GM23248 (cell line): ENCODE results near the gene CLDN7. TPM values are rescaled to one million over a fixed set of nuclear protein-coding genes. Genes with fewer than 3 reads are reported as not detected.

ENCODE experiments used
- DNase-seq: peaks from one replicate; pipeline ENCODE4 v3.0.0-alpha.2; 2015
- H2AFZ ChIP-seq: fragments of 200-600 bp; sonication (generic); 2 replicates; pipeline ENCODE4 v1.6.1; 2016; ENCODE audit warnings: antibody characterized with exemption
- H3F3A ChIP-seq: fragments of 200-600 bp; sonication (generic); 2 replicates; pipeline ENCODE4 v1.6.1; 2016; ENCODE audit warnings: mild to moderate bottlenecking, antibody characterized with exemption, mixed run types; ENCODE audit not compliant: insufficient read depth
- H3K27ac ChIP-seq: fragments of 200-600 bp; sonication (generic); 2 replicates; pipeline ENCODE4 v1.5.1; 2016; ENCODE audit warnings: mild to moderate bottlenecking
- H3K27me3 ChIP-seq: fragments of 200-600 bp; sonication (generic); replicated peaks from 2 replicates; pipeline ENCODE4 v1.6.1; 2016; ENCODE audit warnings: mild to moderate bottlenecking; ENCODE audit not compliant: insufficient read depth
- H3K36me3 ChIP-seq: fragments of 200-600 bp; sonication (generic); 2 replicates; pipeline ENCODE4 v1.6.1; 2016; ENCODE audit warnings: low read depth, mild to moderate bottlenecking
- H3K4me1 ChIP-seq: fragments of 200-600 bp; sonication (generic); 2 replicates; pipeline ENCODE4 v1.6.1; 2016; ENCODE audit warnings: mild to moderate bottlenecking; ENCODE audit not compliant: insufficient read depth
- H3K4me2 ChIP-seq: fragments of 200-600 bp; sonication (generic); one replicate; pipeline ENCODE4 v1.6.1; 2016; ENCODE audit warnings: mild to moderate bottlenecking; ENCODE audit not compliant: unreplicated experiment
- H3K4me3 ChIP-seq: fragments of 200-600 bp; sonication (generic); 2 replicates; pipeline ENCODE4 v1.5.1; 2016; ENCODE audit warnings: mild to moderate bottlenecking
- H3K79me2 ChIP-seq: fragments of 200-600 bp; sonication (generic); 2 replicates; pipeline ENCODE4 v1.6.1; 2016; ENCODE audit warnings: mild to moderate bottlenecking; ENCODE audit not compliant: insufficient read depth
- H3K9ac ChIP-seq: fragments of 200-600 bp; sonication (generic); 2 replicates; pipeline ENCODE4 v1.6.1; 2016; ENCODE audit warnings: mild to moderate bottlenecking
- H3K9me2 ChIP-seq: fragments of 200-600 bp; sonication (generic); 2 replicates; pipeline ENCODE4 v1.6.1; 2016; ENCODE audit warnings: mixed run types, mild to moderate bottlenecking, moderate library complexity; ENCODE audit not compliant: insufficient read depth
- H3K9me3 ChIP-seq: fragments of 200-600 bp; sonication (generic); one replicate; pipeline ENCODE4 v1.6.1; 2017; ENCODE audit warnings: low read depth
- H4K20me1 ChIP-seq: fragments of 200-600 bp; sonication (generic); 2 replicates; pipeline ENCODE4 v1.6.0; 2016; ENCODE audit not compliant: insufficient read depth
- EZH2 ChIP-seq: fragments of 200-600 bp; sonication (generic); IDR thresholded peaks from 2 replicates; pipeline ENCODE4 v1.6.1; 2018; ENCODE audit warnings: antibody characterized with exemption, mild to moderate bottlenecking; ENCODE audit not compliant: insufficient read depth, poor library complexity, severe bottlenecking
- EZH2phosphoT487 ChIP-seq: fragments of 200-600 bp; sonication (generic); IDR thresholded peaks from 2 replicates; pipeline ENCODE4 v1.6.1; 2018; ENCODE audit warnings: antibody characterized with exemption, moderate library complexity, mild to moderate bottlenecking, low read depth; ENCODE audit not compliant: insufficient read depth
- WGBS, 2 experiments: methylation state at CpG; one replicate each; pipeline ENCODE4 v1.1.6; 2015 to 2017; ENCODE audit warnings: low lambda C conversion rate in 2 of 2, low coverage in 1 of 2; ENCODE audit errors: missing lambda C conversion rate in 2 of 2; 5-methylcytosine and 5-hydroxymethylcytosine counted together
- in situ Hi-C: fragments of 300-500 bp; cut with MboI; formaldehyde crosslinking; loops from 2 replicates; pipeline ENCODE4 v1.15.0; 2020
- polyA plus RNA-seq: library from polyadenylated mRNA; unstranded; fragments of >200 nt; fragmentation: Nextera tagmentation; extraction: Ambion mirVana; gene quantifications from 2 replicates; pipeline ENCODE4 v1.2.1, GENCODE V29; 2016
- total RNA-seq: library from RNA; depleted of rRNA; stranded (reverse); fragments of >200 nt; shearing (Covaris generic); gene quantifications from 2 replicates; pipeline ENCODE4 v1.2.3, GENCODE V29; 2014

The CLDN7 gene
- total and polyA plus RNA-seq, 2 experiments from 2014 or later: 2.3 to 4.5 TPM

DNA sequence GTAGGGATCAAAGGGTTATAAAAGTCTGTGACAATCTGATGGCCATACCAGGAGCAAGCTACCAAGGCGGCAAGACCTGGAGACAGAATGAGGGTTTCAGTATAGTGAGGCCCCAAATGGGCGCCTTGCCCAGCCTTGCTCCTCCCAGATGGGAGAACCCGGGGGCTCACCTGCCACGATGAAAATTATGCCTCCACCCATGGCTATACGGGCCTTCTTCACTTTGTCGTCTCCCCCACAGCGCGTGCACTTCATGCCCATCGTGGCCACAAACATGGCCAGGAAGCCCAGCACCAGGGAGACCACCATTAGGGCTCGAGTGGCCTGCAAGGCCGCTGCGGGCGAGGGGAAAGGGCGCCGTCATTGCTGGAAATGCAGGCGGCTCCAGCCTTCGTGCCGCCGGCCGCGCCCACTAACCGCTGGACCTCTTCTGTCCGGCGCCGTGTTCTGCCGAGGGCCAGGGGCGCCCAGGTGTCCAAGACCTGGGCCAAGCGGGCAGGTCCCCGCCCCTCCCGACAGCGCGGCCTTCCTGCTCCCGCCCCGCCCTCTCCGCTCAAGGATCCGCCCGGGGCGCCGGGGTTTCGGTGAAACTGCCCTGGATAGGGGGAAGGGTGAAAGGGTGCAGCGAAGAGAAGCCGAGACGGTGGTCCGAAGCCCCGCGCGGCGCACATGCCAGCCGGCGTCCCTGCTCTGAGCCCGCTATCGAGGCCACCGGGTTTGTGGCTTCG is 1.5 kb downstream of the CLDN7 start:
- H3K79me2 ChIP-seq: no peaks in the 10 kb centered on the region
- peaks cover 19% of the 10 kb centered on the region for H3F3A ChIP-seq
- no peaks in the 10 kb centered on the region for H3K9me2 ChIP-seq
- TF ChIP-seq EZH2phosphoT487 (no peak), EZH2 (no peak)
- H2AFZ ChIP-seq: peak overlapping the region; percentile 85
- H3K27ac ChIP-seq: no peak overlapping the region
- H3K4me2 ChIP-seq: peak overlapping the region; percentile 84
- peaks cover 19% of the 10 kb centered on the region for H3K4me1 ChIP-seq
- in situ Hi-C loops: no loop called here
- 10 to 12% methylated on average over 38 to 44 of the region's 54 CpGs for WGBS, 2 experiments
- H3K9me3 ChIP-seq: no peaks in the 10 kb centered on the region
- no peaks in the 10 kb centered on the region for H4K20me1 ChIP-seq
- peak overlapping the region; percentile 65 for H3K4me3 ChIP-seq
- peak; percentile 58 for DNase-seq
- H3K27me3 ChIP-seq: no peaks in the 10 kb centered on the region
- H3K36me3 ChIP-seq: peaks cover 18% of the 10 kb centered on the region; the same call in 1 of the 2 replicates
- peak overlapping the region; percentile 75 for H3K9ac ChIP-seq

DNA sequence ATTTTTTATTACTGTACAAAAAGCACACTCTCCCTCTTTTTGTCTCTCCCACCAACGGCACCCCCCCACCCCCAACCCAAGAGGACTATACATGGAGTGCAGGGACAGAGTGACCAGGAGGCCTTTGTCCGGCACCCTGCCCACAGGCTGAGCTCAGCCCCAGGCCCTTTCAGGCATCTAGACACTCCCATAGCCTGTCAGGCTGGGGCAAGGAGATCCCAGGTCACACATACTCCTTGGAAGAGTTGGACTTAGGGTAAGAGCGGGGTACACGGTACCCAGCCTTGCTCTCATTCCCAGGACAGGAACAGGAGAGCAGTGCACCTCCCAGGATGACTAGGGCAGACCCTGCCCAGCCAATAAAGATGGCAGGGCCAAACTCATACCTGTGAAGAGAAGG is 2.1 kb downstream of the CLDN7 start:
- Histone ChIP-seq H3K36me3 (peaks cover 18% of the 10 kb centered on the region; the same call in 1 of the 2 replicates), H3F3A (peaks cover 18% of the 10 kb centered on the region), H3K9me2 (no peaks in the 10 kb centered on the region), H4K20me1 (no peaks in the 10 kb centered on the region), H3K4me2 (no peak overlapping the region), H3K27ac (no peak overlapping the region), H3K9ac (no peak overlapping the region), H3K9me3 (no peaks in the 10 kb centered on the region), H3K4me3 (no peak overlapping the region), H2AFZ (no peak overlapping the region), H3K4me1 (peaks cover 19% of the 10 kb centered on the region), H3K79me2 (0 out of 2 replicates have a peak, but pooled peaks cover 2% of the 10 kb centered on the region), H3K27me3 (no peaks in the 10 kb centered on the region)
- no peak for DNase-seq
- TF ChIP-seq EZH2phosphoT487: no peak
- no peak for TF ChIP-seq EZH2
- WGBS, 2 experiments: 75 to 100% methylated on average over 3 to 4 of the region's 4 CpGs
- in situ Hi-C loops: no loop called here

DNA sequence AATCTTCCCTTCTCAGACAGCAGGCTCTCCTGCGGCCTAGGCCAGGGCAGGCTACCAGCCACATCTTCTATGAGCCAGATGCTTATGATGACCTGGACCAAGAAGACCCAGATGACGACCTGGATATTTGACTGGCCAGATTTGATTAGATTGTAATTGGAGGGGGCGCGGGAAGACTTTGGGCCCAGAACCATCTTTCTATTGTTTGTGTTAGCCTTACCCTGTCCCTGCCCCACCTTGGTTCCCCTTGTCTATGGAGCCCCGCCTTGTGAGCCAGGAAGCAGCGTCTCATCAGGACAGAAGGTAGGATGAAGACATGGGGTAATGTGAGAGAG is 2.8 kb downstream of the CLDN7 start:
- Histone ChIP-seq H3F3A (peaks cover 16% of the 10 kb centered on the region), H3K9ac (no peak overlapping the region), H4K20me1 (no peaks in the 10 kb centered on the region), H3K27ac (no peak overlapping the region), H3K4me3 (no peak overlapping the region), H3K27me3 (no peaks in the 10 kb centered on the region), H2AFZ (no peak overlapping the region), H3K36me3 (peaks cover 23% of the 10 kb centered on the region; the same call in 1 of the 2 replicates), H3K4me2 (no peak overlapping the region), H3K9me2 (no peaks in the 10 kb centered on the region), H3K9me3 (no peaks in the 10 kb centered on the region), H3K4me1 (peaks cover 16% of the 10 kb centered on the region), H3K79me2 (peaks cover 9% of the 10 kb centered on the region)
- TF ChIP-seq EZH2phosphoT487 (no peak), EZH2 (no peak)
- WGBS, 2 experiments: 94 to 97% methylated on average over 6 of the region's 6 CpGs
- DNase-seq: no peak
- in situ Hi-C loops: no loop called here

DNA sequence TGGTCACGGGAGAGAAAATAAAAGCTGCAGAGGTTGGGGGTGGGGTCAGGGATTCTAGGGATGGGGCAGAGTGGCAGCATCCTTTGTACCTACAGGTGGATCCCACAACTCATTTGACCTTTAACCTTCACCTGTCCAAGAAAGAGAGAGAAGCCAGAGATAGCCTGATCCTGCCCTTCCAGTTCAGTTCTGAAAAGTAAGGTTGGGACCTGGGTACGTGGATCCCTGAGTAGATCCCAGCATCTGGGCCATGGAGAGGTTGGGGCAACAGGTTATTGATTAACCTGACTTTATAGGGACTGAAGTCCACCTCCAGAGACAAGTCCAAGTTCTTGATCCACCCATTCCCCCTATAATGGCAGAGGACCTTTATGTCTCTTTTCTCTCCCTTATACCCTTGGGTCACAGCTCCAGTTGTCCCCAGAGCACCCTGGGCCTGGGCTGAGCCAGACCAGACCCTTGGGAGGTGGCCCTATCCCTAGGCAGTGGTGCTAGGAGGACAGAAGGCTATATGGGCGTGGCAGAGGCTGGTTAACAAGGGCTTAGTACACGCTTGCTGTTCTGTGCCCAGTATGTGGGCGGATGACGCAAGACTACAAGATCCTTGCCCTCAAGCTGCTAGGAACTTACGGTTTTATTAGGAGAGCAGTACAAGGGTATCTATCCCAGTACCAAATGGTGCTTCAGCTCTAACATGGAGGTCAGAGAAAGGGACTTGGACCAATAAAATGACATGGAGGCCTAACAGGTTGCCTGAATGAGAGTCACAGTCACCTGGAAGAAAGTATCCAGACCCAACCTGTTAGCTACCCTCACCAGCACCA is 3.3 kb downstream of the CLDN7 start:
- H2AFZ ChIP-seq: no peak overlapping the region
- peaks cover 29% of the 10 kb centered on the region for H3K36me3 ChIP-seq
- 69 to 80% methylated on average over 7 of the region's 7 CpGs for WGBS, 2 experiments
- TF ChIP-seq EZH2phosphoT487 (no peak), EZH2 (no peak)
- no peak overlapping the region; the same call in 1 of the 2 replicates for H3K27ac ChIP-seq
- no peaks in the 10 kb centered on the region for H4K20me1 ChIP-seq
- peaks cover 14% of the 10 kb centered on the region for H3K79me2 ChIP-seq
- H3K4me2 ChIP-seq: no peak overlapping the region
- peaks cover 11% of the 10 kb centered on the region for H3F3A ChIP-seq
- no peaks in the 10 kb centered on the region for H3K27me3 ChIP-seq
- peaks cover 10% of the 10 kb centered on the region for H3K4me1 ChIP-seq
- in situ Hi-C loops: no loop called here
- no peak overlapping the region for H3K4me3 ChIP-seq
- no peaks in the 10 kb centered on the region for H3K9me3 ChIP-seq
- H3K9ac ChIP-seq: no peak overlapping the region
- DNase-seq: peak; percentile 82
- H3K9me2 ChIP-seq: no peaks in the 10 kb centered on the region
